CD4-positive, alpha-beta T cell treated with Interleukin-17A for 1 hour (primary cell): Measurements from ENCODE around the gene PIEZO1.

Experiments used
- DNase-seq: peaks from one replicate; pipeline ENCODE4 v3.0.0-alpha.2; 2020

Gene PIEZO1

DNA sequence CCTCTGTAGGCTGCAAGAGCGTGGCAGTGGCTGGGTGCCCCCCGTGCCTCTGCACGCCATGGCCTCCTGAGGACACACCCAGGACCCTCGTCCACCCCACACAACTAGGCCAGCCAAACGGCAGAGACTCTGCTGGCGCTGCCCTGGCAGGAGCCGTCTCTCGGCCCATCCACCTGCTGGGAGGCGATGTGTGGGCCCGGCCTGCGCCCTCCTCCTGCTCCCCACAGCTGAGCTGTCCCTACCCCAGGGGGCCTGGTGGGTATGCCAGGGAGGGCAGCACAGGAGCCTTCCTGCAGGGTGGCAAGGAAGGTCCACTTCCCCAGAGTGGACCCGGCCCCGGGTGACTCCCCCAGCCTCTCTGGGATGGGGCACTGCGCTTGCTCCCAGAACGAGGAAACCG is 85.8 kb downstream of the PIEZO1 start:
- DNase-seq: no peak

- DNase-seq: no peak
These were observed 86.4 kb downstream of the PIEZO1 start for GRCh38 chr16:88698646-88699045.

DNA sequence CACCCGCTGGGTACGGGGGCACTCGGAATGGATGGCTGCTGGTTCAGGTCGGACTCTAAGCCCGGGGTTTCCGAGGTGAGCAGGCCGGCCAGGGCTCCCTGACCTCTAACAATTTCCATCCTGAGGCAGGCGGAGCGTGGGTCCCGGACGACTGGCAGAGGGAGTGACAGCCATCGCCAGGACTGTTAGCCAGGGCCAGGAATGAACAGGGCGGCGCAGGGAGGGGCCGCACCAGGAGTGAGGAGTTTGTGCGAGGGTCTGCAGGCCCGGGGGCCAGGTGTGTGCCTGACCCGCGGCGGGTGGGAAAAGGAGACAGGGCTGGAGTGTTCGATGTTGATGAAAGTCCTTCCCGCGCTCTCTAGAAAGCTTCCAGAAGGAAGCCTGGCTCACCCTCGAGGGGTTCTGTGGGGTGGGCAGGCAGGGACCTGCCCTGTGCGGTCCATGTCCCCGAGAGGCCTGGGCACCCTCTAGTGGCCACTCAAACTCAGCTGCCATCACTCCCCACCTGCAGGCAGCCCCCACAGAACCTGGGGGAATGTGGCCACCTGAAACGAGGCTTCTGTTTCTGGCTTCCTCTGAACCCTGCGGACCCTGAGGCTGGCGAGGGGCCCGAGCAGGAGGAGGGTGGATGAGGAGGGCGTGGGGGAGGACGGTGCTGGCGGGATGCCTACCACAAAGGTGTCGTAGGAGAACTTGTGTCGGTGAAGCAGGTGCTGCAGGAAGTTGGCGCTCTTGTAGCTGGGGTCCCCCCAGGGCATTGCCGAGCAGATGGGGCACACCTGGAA is 87.0 kb downstream of the PIEZO1 start:
- no peak for DNase-seq

- no peak for DNase-seq
These were observed 87.7 kb downstream of the PIEZO1 start for GRCh38 chr16:88697116-88697830.

GRCh38 chr16:88696441-88696840 is 88.6 kb downstream of the PIEZO1 start:
- DNase-seq: no peak

- no peak for DNase-seq
These were observed 89.3 kb downstream of the PIEZO1 start for GRCh38 chr16:88695753-88696152.

DNA sequence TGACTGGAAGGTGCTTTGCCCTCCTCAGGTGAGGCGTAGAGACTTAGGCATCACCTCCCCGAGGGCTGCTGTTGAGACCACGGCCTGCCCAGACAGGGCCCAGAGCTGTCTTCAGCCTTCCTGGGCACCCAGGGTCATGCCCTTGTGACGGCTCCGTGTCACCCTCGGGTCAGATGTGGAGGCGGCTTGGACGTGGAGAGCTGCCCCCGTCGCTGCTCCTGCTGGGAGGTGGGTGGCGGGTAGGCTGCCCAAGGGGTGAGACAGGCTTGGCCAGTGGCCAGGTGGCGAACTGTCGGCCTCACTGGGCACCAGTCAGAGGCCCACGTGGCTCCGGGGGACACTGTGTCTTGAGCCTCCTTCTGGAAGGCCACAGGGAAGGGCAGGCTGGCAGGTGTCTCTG is 89.8 kb downstream of the PIEZO1 start:
- no peak for DNase-seq

- DNase-seq: no peak
These were observed 90.6 kb downstream of the PIEZO1 start for GRCh38 chr16:88694221-88695087.

- DNase-seq: no peak
These were observed 91.4 kb downstream of the PIEZO1 start for GRCh38 chr16:88693420-88694177.

DNA sequence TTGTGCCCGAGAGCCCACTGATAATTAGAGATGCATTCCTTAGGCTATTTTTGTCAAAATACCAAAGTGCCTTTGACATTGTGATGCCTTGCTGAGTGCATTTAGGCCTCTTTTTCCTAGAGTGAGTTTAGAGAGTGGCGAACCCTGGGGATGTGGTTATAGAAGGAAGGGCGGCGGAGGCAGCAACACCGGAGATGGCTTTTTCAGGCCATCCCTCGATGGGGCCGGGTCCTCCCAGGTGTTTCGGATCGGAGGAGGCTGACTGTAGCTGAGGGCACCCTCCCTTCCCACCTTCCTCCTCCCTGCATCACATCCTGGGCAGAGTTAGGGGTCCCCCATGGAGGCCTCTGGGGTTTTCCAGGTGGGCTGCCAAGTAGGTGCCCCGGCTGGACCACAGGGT is 92.2 kb downstream of the PIEZO1 start:
- DNase-seq: no peak

DNA sequence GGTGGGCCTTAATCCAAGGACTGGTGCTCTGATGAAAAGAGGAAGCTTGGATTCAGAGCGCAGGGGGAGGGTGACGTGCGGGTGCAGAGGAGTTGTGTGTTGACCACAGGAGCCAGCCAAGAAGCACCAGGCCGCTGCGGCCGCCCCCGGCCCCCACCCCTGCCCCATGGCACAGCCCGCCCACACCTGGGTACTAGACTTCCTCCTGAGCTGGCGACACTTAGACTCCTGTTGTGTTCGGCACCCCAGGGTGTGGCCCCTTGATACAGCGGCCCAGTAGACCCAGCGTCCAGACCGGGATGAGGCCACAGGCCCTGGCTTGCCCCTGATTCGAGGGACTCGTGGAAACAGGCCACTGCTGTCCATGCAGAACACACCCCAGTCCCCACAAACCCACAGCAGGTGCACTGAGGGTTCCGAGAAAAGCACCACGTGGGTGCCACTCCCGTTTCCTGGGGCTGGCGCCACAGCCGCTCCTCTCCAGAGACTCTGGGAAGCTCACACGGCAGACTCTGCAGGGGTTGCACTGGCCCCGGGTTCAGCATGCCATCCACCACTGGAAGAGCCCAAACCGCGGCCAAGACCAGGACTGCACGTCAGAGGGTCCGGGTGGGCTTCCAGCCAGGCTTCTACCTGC is 93.0 kb downstream of the PIEZO1 start:
- no peak for DNase-seq

- DNase-seq: no peak
These were observed 93.7 kb downstream of the PIEZO1 start for GRCh38 chr16:88691129-88691813.

GRCh38 chr16:88690341-88691128 is 94.5 kb downstream of the PIEZO1 start:
- no peak for DNase-seq

DNA sequence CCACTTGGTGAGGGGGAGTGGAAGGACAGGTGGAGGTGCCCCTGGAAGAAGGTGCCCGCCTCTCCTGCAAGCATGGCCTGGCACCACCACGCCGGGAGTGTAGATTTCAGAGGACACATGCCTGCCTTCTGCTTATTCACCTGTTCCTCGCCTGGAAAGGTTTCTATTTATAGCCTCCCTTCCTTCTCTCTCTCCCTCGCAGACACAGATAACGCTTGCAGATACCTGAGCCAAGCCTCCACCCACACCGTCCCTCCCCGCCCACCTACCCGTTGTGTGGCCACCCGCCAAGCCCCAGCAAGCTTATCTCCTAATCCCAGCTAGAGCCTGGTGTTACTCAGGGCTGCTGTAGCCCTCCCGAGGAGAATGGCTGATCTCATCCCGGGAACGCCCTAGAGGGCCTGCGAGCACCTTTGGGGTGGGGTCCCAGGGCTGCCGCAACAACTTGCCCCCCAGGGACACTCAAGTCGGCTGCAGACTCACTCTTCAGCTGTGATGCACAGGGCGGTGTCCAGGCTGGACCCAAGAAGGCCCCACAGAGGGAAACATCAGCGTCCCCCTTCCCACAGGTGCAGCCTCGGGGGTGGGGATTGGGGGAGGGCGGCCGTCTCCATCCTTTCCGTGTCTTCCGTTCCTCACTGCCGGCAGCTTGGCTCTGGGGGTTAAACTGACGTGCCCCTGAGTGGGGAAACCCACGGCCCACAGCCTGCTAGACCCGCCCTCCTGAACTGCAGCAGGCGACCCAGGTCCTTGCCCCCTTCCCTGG is 96.8 kb downstream of the PIEZO1 start:
- DNase-seq: no peak

GRCh38 chr16:88687676-88688012 is 97.4 kb downstream of the PIEZO1 start:
- no peak for DNase-seq

DNA sequence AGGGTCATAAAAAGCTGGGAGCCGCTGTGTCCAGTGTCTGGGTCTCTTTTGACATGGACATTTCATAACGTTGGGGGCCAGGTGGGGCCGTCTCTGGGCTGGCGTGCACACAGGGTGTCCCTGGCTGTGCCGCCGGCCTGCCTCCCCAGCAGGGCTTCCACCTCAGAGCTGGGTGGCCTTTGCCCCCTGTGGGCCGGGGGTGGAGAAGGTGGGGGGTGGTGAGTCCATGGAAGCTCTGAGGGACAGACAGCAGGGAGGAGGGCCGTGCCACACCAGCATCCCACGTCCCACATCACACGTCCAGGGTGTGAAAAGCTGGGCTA is 97.8 kb downstream of the PIEZO1 start:
- no peak for DNase-seq

DNA sequence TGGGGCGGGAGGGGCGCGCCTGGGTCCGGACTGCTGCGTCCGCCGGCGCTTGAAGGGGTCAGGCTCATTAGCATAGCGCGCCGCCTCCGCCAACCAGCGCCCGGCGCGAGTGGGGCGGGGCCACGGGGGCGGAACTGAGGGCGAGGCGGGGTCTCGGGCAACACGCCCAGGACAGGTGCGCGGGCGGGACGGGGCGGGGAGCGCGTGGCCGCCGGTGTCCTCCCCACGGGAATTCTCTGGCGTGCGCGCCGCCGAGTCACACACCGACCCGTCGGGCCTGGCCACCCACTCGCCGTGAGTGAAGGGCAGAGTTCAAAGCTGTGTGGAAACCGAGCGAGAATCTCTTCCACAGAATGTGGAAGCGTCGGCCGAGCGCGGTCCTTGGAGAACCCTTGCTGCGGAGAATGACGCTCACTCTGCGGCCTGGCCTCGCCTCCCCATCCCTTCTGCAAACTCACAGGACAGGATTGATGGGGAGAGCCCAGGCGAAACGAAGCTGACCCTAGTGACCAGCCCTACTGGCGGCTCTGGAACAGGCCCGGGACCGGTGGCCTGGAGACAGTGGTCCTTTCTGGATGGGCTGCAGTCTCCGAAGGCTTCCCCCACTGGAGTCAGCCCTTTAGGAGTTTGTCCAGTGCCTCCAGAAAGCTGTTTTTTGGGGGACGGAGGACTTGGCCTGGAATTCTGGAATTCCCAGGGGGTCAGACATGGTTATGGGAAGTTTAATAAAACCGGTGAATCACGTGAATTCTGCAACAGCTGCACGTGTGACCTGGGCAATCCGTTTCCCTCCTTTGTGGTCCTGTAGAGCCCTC is 98.4 kb downstream of the PIEZO1 start, which contains the start of gene SNAI3:
Gene SNAI3 (minus strand): TSS at position 69 of the 815 bp plus-strand sequence. CDS start 101 bp downstream, outside the sequence.
- peak; percentile 86 for DNase-seq

GRCh38 chr16:88686062-88686438 is 99.0 kb downstream of the PIEZO1 start:
- no peak for DNase-seq
